Central memory CD4-positive, alpha-beta T cell (primary cell): ENCODE measurements around the gene GNB1.
"Not testable (repeated sequence)": the region's sequence is repeated elsewhere in the genome, so short reads cannot be mapped to it uniquely, and the experiment has no call there.

ENCODE experiments used
- DNase-seq: peaks from one replicate; pipeline ENCODE4 v3.0.0; 2022
- total RNA-seq, 3 experiments: gene quantifications; one replicate each; lab custom pipeline; 2026; lab: John Stamatoyannopoulos, UW

Gene GNB1
- 243 to 410 (median 356) reads per million in 3 experiments for total RNA-seq

DNA sequence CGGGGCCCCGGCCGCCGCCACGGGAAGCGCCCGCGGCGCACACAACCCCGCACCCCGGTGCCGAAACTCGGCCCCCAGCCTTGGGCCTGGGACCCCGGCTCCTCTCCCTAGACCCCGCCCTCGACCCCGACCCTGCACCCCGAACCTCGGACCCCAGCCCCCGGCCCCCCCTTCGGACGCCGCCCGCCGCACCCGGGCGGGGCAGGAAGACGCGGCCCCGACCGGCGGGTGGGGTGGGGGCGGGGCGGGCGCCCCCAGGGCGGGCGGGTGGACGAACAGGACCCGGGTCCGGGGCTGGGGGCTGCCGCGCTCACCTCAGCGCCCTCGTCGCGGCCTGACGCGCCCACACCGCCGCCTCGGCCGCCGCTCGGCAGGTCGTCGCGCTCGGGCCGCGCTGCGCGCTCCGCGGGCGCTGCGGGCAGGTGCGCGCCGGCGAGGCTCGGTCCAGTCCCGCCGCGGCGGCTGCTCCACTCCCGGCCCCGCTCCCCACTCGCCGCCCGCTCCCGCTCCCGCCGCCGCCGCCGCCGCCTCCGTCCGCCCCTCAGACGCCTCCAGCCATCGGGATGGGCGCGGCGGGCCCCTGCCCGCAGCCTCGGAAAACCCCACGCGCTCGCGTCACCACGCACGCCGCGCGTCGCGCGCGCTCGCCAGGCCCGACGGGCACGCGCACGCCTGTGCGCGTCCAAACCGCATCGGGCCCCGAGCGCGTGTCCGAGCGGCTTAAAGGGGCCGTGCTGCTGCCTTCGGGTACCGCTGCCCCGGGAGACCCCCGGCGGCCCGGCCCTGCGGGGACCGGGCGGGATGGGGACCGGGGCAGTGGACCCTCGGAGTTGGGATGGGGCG lies at the start of gene GNB1:
Gene GNB1, minus strand, starts transcription at position 582 of the 843 bp plus-strand sequence. CDS start 65,634 bp downstream, outside the sequence.
- peak; percentile 90 for DNase-seq

DNA sequence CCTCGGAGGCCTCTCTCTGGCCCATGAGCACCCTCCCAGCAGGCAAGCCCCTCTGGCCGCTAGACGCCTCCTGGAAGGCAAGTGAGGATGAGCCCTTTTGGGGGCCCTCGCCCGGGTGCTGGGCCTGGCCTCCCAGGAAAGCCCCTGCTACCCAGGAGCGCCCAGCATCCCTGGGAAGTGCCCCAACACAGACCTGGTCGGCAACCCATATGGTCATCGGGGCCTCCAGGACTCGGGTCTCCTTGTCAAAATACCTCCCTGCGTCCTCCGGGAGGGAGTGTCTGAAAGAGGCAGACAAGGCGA lies 49.2 kb upstream of the GNB1 start:
- DNase-seq = no peak

DNA sequence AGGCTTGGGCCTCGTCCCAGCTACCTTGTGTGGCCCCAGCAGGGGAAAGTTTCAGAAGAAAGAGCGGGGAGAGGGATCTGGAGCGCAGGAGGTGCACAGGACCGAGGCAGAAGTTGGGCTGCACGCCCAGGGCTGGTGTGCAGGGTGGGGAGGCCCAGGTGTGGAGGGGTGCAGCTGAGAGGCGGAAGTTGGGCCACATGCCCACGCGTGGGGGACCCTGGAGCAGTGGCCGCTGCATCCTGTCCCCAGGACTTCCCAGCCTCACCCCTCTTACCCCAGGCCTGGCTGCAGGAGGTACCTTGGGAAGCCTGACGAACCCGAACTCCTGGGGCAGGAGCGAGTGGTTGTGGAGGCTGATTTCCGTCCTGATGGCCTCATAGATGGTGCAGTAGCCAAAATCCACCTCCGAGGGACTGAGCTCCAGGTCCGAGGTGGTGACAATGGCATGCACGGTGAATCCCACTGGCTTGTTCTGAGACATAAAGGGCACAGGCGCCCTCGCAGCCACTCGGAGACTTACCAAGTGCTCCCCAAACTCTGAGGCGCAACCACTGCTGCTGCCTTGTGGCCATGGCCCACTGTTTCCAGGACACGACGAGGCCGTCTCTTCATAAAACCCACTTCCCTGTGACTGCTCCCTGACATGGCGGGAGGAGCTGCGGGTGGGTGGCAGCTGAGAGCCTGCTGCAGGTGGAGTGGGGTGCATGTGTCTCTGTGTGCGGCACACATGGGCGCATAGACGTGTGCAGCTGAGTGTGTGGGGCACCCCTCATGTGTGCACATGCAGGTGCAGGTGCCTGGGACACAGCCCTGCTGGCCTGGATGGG lies 48.6 kb upstream of the GNB1 start:
- no peak for DNase-seq

DNA sequence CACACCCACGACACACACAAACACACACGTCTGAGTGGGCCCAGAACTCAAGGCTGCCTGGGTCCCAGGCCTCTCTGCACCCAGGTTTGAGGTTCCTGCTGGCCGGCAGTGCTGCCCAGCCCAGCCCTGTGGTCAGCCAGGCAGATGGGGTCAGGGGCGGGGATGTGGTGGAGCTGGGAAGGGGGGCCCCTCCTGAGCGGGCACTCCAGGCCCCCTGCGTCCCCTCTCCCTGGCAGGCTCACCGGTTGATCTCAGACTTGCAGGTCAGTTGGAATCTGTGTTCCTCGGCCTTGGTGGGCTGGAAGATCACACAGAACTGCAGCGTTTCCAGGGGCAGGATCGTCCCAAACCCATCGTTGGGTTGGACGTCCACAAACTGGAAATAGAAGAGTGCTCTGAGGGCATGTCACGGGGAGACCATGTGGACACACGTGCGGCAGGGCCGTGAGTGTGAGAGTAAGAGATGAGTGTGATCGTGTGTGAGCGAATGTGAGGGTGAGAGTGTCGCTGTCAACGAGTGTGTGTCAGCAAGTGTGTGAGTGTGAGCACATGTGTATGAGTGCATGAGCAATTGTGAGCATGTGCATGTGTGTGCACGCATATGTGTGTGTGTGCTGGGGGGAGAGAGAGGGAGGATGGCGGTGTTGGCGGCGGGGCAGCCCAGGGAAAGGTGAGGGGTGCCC lies 47.9 kb upstream of the GNB1 start:
- DNase-seq = no peak

DNA sequence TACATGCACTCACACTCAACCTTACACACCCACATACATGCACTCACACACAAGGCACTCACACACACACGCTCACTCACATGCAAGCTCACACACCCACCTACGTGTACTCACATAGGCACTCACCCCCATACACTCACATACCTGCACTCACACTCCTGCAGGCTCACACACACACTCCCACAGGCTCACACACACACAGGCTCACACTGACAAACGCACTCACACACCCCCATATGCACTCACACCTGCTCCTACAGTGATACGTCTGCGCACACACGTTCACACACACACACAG lies 47.3 kb upstream of the GNB1 start:
- no peak for DNase-seq

DNA sequence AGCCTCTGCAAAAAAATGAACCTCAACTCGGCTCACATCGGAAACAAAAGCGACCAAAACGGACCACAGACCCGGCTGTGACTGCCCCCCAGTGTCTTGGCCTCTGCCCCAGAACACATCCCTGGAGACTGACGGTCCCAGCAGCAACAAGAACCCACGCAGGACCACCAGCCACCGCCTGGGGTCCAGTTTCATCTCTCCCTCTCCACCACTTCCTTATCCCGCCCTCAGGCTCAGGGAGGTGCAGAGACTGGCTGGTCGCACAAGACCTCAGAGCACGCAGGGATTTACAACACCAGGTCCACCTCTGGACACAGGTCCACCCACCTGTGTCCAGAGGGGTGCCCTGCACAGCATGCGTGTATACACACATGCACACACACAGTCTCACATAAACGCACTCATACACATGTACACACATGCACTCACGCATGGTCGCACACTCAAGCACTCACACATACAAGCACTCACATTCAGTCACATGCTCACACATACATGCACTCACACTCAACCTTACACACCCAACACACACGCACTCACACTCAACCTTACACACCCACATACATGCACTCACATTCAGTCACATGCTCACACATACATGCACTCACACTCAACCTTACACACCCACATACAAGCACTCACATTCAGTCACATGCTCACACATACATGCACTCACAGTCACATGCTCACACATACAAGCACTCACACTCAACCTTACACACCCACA lies 46.8 kb upstream of the GNB1 start:
- no peak for DNase-seq

- no peak for DNase-seq
These were observed 46.2 kb upstream of the GNB1 start for GRCh38 chr1:1937061-1937460.

DNA sequence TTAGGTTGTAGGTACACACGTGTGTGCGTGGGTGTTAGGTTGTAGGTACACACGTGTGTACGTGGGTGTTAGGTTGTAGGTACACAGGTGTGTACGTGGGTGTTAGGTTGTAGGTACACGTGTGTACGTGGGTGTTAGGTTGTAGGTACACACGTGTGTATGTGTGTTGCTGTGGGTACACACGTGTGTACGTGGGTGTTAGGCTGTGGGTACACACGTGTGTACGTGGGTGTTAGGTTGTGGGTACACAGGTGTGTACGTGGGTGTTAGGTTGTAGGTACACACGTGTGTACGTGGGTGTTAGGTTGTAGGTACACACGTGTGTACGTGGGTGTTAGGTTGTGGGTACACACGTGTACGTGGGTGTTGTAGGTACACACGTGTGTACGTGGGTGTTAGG lies 44.0 kb upstream of the GNB1 start:
- DNase-seq = not testable (repeated sequence)

GRCh38 chr1:1929639-1930545 lies 39.0 kb upstream of the GNB1 start:
- DNase-seq = no peak

GRCh38 chr1:1929102-1929638 lies 38.3 kb upstream of the GNB1 start:
- no peak for DNase-seq

- DNase-seq = no peak
These were observed 37.6 kb upstream of the GNB1 start for GRCh38 chr1:1928231-1929101.

GRCh38 chr1:1927751-1928150 lies 36.9 kb upstream of the GNB1 start:
- no peak for DNase-seq

DNA sequence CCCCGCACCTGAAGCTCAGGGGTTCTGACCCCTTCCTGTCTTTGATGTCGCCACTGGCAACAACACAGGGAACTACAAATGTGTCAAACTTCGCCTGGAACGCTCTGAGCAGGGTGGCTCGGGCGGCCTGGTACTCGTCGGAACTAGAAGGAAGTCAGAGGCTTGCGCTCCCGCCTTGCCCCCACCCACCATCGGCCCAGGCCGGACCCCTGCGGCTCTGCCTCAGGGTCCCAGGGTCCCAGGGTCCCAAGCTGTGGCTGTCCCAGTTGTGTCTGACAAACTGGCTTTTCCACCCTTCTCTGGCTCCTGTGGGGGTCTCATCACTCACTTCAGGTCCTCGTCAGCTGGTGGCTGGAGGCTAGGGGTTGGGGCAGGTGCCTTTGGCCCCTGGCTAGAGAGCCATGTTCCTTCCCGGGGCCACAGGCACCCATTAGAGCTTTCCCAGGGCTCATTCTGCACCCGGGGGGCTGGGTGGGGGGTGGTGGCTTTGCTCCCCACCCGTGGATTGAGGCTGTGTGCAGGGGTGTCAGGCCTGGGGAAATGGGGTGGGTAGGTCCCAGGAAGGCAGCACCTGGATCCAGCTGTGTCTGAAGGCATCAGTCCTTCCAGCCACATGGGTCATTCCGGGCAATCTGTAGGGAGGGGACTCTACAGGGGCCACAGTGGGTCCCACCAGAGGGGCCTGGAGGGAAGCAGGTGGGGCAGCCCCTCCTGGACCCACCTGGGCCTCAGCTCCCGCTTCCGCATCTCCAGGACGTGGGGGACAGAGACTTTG lies 36.2 kb upstream of the GNB1 start:
- no peak for DNase-seq

- no peak for DNase-seq
These were observed 35.5 kb upstream of the GNB1 start for GRCh38 chr1:1926346-1926811.

GRCh38 chr1:1925437-1926345 lies 34.8 kb upstream of the GNB1 start:
- no peak for DNase-seq

GRCh38 chr1:1924849-1925248 lies 34.0 kb upstream of the GNB1 start:
- DNase-seq = no peak

DNA sequence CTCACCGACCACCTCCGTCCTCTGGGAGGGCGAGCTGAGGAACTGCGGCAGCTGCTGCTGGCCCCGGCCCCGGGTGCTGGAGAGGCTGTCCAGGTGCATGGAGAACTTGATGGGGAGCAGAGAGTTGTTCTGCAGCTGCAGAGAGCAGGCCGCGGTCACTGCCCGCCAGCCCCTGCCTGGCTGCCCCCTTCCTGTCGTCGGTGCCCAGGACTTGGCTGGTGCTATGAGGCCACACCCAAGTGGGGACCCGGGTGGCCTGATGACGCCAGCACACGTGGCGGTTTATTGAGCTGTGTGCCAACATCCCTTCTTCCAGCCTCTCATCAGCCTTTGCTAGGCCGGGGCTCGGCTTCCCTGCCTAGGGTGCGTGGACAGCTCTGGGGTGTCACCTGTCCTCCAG lies 33.5 kb upstream of the GNB1 start:
- no peak for DNase-seq
